B cell (primary cell): ENCODE results near the gene CDH13. TPM values are rescaled to one million over a fixed set of nuclear protein-coding genes. Genes with fewer than 3 reads are reported as not detected.

Source experiments
- ATAC-seq: fragments of 200-7000 bp; cut with Tn5 transposase; one replicate; pipeline ENCODE4 v1.10.0; 2021; ENCODE audit warnings: low read depth, mild to moderate bottlenecking, moderate number of reproducible peaks, moderate library complexity
- CTCF ChIA-PET: fragments of 350-600 bp; sonication (Branson Sonifier 250); formaldehyde crosslinking; loops from one replicate; lab custom pipeline; 2021; ENCODE audit warnings: antibody characterized with exemption, inconsistent platforms; lab: Charles Lee
- POLR2A ChIA-PET: fragments of 350-600 bp; sonication (Branson Sonifier 250); formaldehyde crosslinking; loops from one replicate; lab custom pipeline; 2021; ENCODE audit warnings: antibody characterized with exemption; lab: Charles Lee
- DNase-seq: peaks from one replicate; pipeline ENCODE4 v3.0.0; 2013
- H2AFZ ChIP-seq: 2 replicates; pipeline ENCODE4 v1.6.1; 2012; ENCODE audit warnings: mild to moderate bottlenecking, low read depth, low read length; ENCODE audit not compliant: insufficient read depth, poor library complexity, severe bottlenecking
- H3K27ac ChIP-seq, 2 donors: 1 replicate in 1 of 2; 2 replicates in 1 of 2; pipeline ENCODE4 v1.5.1; 2012 to 2013; ENCODE audit warnings: low read length in 2 of 2, mild to moderate bottlenecking in 2 of 2, moderate library complexity in 1 of 2
- H3K27me3 ChIP-seq, 4 experiments: fragments of 200-600 bp in 1 of 4; sonication (generic) in 1 of 4; replicated peaks in 1 of 4; 1 replicate in 2 of 4; 2 replicates in 2 of 4; pipeline versions ENCODE4 v1.6.1 to v1.7.0; 2013 to 2016; ENCODE audit warnings: low read length in 3 of 4, mild to moderate bottlenecking in 2 of 4, mixed read lengths in 1 of 4, moderate library complexity in 1 of 4; ENCODE audit not compliant: insufficient read depth in 4 of 4, control insufficient read depth in 3 of 4; ENCODE audit errors: control extremely low read depth in 1 of 4
- H3K36me3 ChIP-seq, 2 experiments: replicated peaks in 1 of 2; 1 replicate in 1 of 2; 2 replicates in 1 of 2; pipeline versions ENCODE4 v1.6.1 to v1.7.1; 2013; ENCODE audit warnings: low read length in 1 of 2; ENCODE audit not compliant: insufficient read depth in 2 of 2, control insufficient read depth in 1 of 2; ENCODE audit errors: control extremely low read depth in 1 of 2, extremely low read depth in 1 of 2
- H3K4me1 ChIP-seq, 2 donors: fragments of 200-600 bp in 1 of 2; sonication (generic) in 1 of 2; 1 replicate in 1 of 2; 2 replicates in 1 of 2; pipeline versions ENCODE4 v1.5.1 to v1.6.1; 2013 to 2017; ENCODE audit warnings: low read length in 2 of 2; ENCODE audit not compliant: control insufficient read depth in 2 of 2, insufficient read depth in 2 of 2
- H3K4me2 ChIP-seq: replicated peaks from 2 replicates; pipeline ENCODE3; 2012; ENCODE audit warnings: mild to moderate bottlenecking, low read depth, low read length; ENCODE audit not compliant: poor library complexity, severe bottlenecking
- H3K4me3 ChIP-seq, 5 experiments: fragments of 200-600 bp in 1 of 5; sonication (generic) in 1 of 5; 1 replicate in 3 of 5; 2 replicates in 2 of 5; pipeline versions ENCODE4 v1.5.1 to v1.7.0; 2011 to 2016; ENCODE audit warnings: low read length in 4 of 5, mild to moderate bottlenecking in 4 of 5, low read depth in 2 of 5, control low read depth in 1 of 5, moderate library complexity in 1 of 5; ENCODE audit not compliant: insufficient read depth in 1 of 5; ENCODE audit errors: control extremely low read depth in 1 of 5, extremely low read depth in 1 of 5
- H3K79me2 ChIP-seq: fragments of 200-600 bp; sonication (generic); one replicate; pipeline ENCODE4 v1.6.0; 2016; ENCODE audit warnings: low read length; ENCODE audit not compliant: control insufficient read depth, insufficient read depth
- H3K9ac ChIP-seq: fragments of 200-600 bp; sonication (generic); 2 replicates; pipeline ENCODE4 v1.6.1; 2017; ENCODE audit warnings: mild to moderate bottlenecking, low read length, moderate library complexity
- H3K9me3 ChIP-seq, 3 donors: one replicate each; pipeline versions ENCODE4 v1.6.1 to v1.7.1; 2013; ENCODE audit warnings: low read length in 2 of 3; ENCODE audit not compliant: control insufficient read depth in 2 of 3, insufficient read depth in 1 of 3; ENCODE audit errors: control extremely low read depth in 1 of 3
- H4K20me1 ChIP-seq: 2 replicates; pipeline ENCODE4 v1.6.0; 2012; ENCODE audit warnings: mild to moderate bottlenecking, low read length; ENCODE audit not compliant: insufficient read depth, control insufficient read depth, poor library complexity, severe bottlenecking
- H3K27ac Mint-ChIP-seq: one replicate; pipeline ENCODE4 v1.8.0; 2021; ENCODE audit warnings: mixed read lengths
- H3K27me3 Mint-ChIP-seq: one replicate; pipeline ENCODE4 v1.8.0; 2021; ENCODE audit warnings: mixed read lengths
- H3K4me1 Mint-ChIP-seq: one replicate; pipeline ENCODE4 v1.8.0; 2021; ENCODE audit warnings: mixed read lengths
- H3K4me3 Mint-ChIP-seq: one replicate; pipeline ENCODE4 v1.8.0; 2021; ENCODE audit warnings: mixed read lengths
- H3K9me3 Mint-ChIP-seq: one replicate; pipeline ENCODE4 v1.8.0; 2022; ENCODE audit warnings: mixed read lengths; ENCODE audit not compliant: insufficient read depth
- CTCF ChIP-seq: fragments of 200-600 bp; IDR thresholded peaks from one replicate; pipeline ENCODE4 v1.8.0; 2022; ENCODE audit warnings: antibody characterized with exemption, mild to moderate bottlenecking
- EZH2 ChIP-seq: IDR thresholded peaks from 2 replicates; pipeline ENCODE4 v1.6.1; 2012; ENCODE audit warnings: borderline replicate concordance, low read depth, mild to moderate bottlenecking, moderate library complexity, low read length; ENCODE audit not compliant: insufficient read depth, poor library complexity, severe bottlenecking
- WGBS: methylation state at CpG from one replicate; pipeline ENCODE4 v1.1.5; 2013; ENCODE audit warnings: missing lambda C conversion rate; ENCODE audit not compliant: insufficient coverage; 5-methylcytosine and 5-hydroxymethylcytosine counted together
- intact Hi-C: fragments of 100-400 bp; cut with micrococcal nuclease; formaldehyde crosslinking; loops from one replicate; pipeline ENCODE4 v1.10.0; 2022
- polyA plus RNA-seq: library from polyadenylated mRNA; depleted of rRNA; stranded (reverse); fragments of >200 nt; gene quantifications from 2 replicates; pipeline ENCODE4 v1.2.3, GENCODE V29; 2012
- total RNA-seq, 2 donors: library from RNA; stranded (reverse); fragments of 120-200 nt in 1 of 2; gene quantifications; 1 replicate in 1 of 2; 2 replicates in 1 of 2; pipeline versions ENCODE4 v1.2.3 to v1.2.4, GENCODE V29; 2013 to 2022

CDH13 gene
- total and polyA plus RNA-seq, 2 donors (not counting 1 experiment from before 2014, with no cell fraction given) = not detected

GRCh38 chr16:83070416-83071209 is 443.8 kb downstream of the CDH13 start:
- 80% methylated on average over 2 of the region's 5 CpGs for WGBS
- Histone ChIP-seq H3K36me3 (no peaks in the 10 kb centered on the region), H3K9me3 (no peaks in the 10 kb centered on the region), H3K79me2 (no peaks in the 10 kb centered on the region), H3K4me2 (no peak overlapping the region), H3K4me1 (no peaks in the 10 kb centered on the region), H2AFZ (no peak overlapping the region), H3K9ac (no peak overlapping the region), H3K27me3 (no peaks in the 10 kb centered on the region), H3K27ac (no peak overlapping the region), H4K20me1 (no peaks in the 10 kb centered on the region), H3K4me3 (no peak overlapping the region)
- H3K4me1 Mint-ChIP-seq = no peaks in the 10 kb centered on the region
- H3K4me3 Mint-ChIP-seq = no peak overlapping the region
- TF ChIP-seq CTCF (no peak), EZH2 (no peak)
- ChIA-PET CTCF (no interaction called here), POLR2A (no interaction called here)
- no peak for ATAC-seq
- intact Hi-C loops = no loop called here
- peaks cover under 1% of the 10 kb centered on the region for H3K9me3 Mint-ChIP-seq
- no peaks in the 10 kb centered on the region for H3K27me3 Mint-ChIP-seq
- no peak overlapping the region for H3K27ac Mint-ChIP-seq
- DNase-seq = no peak

- no peak for ATAC-seq
- TF ChIP-seq EZH2 (no peak), CTCF (no peak)
- no peaks in the 10 kb centered on the region for H3K36me3 ChIP-seq
- no peak for DNase-seq
- H3K27ac ChIP-seq = no peak overlapping the region
- Mint-ChIP-seq H3K4me1 (no peaks in the 10 kb centered on the region), H3K27me3 (peaks cover 2% of the 10 kb centered on the region), H3K27ac (no peak overlapping the region), H3K9me3 (peaks cover 2% of the 10 kb centered on the region), H3K4me3 (no peak overlapping the region)
- H3K4me3 ChIP-seq = no peak overlapping the region
- H3K27me3 ChIP-seq = no peaks in the 10 kb centered on the region
- no peak overlapping the region for H3K4me2 ChIP-seq
- intact Hi-C loops = no loop called here
- no peaks in the 10 kb centered on the region for H3K79me2 ChIP-seq
- H3K4me1 ChIP-seq = no peaks in the 10 kb centered on the region
- CTCF ChIA-PET = no interaction called here
- WGBS = 57% methylated on average over 2 of the region's 2 CpGs
- no peak overlapping the region for H3K9ac ChIP-seq
- H4K20me1 ChIP-seq = no peaks in the 10 kb centered on the region
- POLR2A ChIA-PET = no interaction called here
- no peak overlapping the region for H2AFZ ChIP-seq
- H3K9me3 ChIP-seq = peaks cover 0 to 3% (median 0%) of the 10 kb centered on the region in 3 donors
Measured at GRCh38 chr16:83075956-83076355, 449.2 kb downstream of the CDH13 start.
